ENCODE results near the gene SNX25.

DNA sequence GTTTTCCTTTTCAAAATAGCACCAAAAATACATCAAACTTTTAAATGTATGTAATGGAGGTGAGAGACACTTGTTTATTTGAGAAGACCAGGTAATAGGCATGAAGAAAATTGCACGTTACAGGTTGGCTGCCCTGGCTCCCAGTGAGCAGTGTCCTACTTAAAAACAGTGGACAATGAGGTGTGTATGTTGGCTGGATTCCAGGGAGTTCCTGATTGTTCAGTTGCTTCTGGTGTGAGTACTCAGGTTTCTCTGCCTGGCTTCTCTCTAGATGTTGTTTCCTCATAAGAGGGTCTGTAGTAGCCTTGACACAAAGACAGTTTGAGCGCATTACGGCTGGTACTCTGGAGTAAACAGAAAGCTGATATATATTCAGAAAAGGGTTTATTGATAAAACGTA, 29.4 kb downstream of the SNX25 start:
- TF ChIP-seq, protein P1, sequence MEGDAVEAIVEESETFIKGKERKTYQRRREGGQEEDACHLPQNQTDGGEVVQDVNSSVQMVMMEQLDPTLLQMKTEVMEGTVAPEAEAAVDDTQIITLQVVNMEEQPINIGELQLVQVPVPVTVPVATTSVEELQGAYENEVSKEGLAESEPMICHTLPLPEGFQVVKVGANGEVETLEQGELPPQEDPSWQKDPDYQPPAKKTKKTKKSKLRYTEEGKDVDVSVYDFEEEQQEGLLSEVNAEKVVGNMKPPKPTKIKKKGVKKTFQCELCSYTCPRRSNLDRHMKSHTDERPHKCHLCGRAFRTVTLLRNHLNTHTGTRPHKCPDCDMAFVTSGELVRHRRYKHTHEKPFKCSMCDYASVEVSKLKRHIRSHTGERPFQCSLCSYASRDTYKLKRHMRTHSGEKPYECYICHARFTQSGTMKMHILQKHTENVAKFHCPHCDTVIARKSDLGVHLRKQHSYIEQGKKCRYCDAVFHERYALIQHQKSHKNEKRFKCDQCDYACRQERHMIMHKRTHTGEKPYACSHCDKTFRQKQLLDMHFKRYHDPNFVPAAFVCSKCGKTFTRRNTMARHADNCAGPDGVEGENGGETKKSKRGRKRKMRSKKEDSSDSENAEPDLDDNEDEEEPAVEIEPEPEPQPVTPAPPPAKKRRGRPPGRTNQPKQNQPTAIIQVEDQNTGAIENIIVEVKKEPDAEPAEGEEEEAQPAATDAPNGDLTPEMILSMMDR (IDR thresholded peaks at IDR 0.05; ENCODE audit: low read depth, low read length, missing input control), result no peak
- TF ChIP-seq, protein P2, sequence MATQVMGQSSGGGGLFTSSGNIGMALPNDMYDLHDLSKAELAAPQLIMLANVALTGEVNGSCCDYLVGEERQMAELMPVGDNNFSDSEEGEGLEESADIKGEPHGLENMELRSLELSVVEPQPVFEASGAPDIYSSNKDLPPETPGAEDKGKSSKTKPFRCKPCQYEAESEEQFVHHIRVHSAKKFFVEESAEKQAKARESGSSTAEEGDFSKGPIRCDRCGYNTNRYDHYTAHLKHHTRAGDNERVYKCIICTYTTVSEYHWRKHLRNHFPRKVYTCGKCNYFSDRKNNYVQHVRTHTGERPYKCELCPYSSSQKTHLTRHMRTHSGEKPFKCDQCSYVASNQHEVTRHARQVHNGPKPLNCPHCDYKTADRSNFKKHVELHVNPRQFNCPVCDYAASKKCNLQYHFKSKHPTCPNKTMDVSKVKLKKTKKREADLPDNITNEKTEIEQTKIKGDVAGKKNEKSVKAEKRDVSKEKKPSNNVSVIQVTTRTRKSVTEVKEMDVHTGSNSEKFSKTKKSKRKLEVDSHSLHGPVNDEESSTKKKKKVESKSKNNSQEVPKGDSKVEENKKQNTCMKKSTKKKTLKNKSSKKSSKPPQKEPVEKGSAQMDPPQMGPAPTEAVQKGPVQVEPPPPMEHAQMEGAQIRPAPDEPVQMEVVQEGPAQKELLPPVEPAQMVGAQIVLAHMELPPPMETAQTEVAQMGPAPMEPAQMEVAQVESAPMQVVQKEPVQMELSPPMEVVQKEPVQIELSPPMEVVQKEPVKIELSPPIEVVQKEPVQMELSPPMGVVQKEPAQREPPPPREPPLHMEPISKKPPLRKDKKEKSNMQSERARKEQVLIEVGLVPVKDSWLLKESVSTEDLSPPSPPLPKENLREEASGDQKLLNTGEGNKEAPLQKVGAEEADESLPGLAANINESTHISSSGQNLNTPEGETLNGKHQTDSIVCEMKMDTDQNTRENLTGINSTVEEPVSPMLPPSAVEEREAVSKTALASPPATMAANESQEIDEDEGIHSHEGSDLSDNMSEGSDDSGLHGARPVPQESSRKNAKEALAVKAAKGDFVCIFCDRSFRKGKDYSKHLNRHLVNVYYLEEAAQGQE (IDR thresholded peaks at IDR 0.05), result no peak

All from liver (tissue), 2 donors.